CD4-positive, alpha-beta T cell (primary cell): Measurements from ENCODE around the gene MCTP1. TPM values are rescaled to one million over a fixed set of nuclear protein-coding genes. Genes with fewer than 3 reads are reported as not detected.

Experiments
- ATAC-seq: fragments of 200-7000 bp; cut with Tn5 transposase; one replicate; pipeline ENCODE4 v1.10.0; 2022; ENCODE audit warnings: mild to moderate bottlenecking; ENCODE audit not compliant: poor library complexity
- CTCF ChIA-PET: fragments of 350-600 bp; sonication (Branson Sonifier 250); formaldehyde crosslinking; loops from one replicate; lab custom pipeline; 2021; ENCODE audit warnings: antibody characterized with exemption, inconsistent platforms; lab: Charles Lee
- POLR2A ChIA-PET: fragments of 350-600 bp; sonication (Branson Sonifier 250); formaldehyde crosslinking; loops from one replicate; lab custom pipeline; 2021; ENCODE audit warnings: antibody characterized with exemption, inconsistent platforms; lab: Charles Lee
- DNase-seq, 14 experiments: peaks; one replicate each; pipeline ENCODE4 v3.0.0-alpha.2; 2013 to 2020; ENCODE audit warnings: mixed read lengths in 2 of 14
- H3K27ac ChIP-seq, 2 donors: one replicate each; pipeline versions ENCODE4 v1.5.1 to v1.7.0; 2013; ENCODE audit warnings: low read length in 2 of 2, low read depth in 1 of 2, mild to moderate bottlenecking in 1 of 2
- H3K27me3 ChIP-seq, 2 experiments: 1 replicate in 1 of 2; 2 replicates in 1 of 2; pipeline versions ENCODE4 v1.6.1 to v1.7.0; 2013; ENCODE audit warnings: low read length in 2 of 2, control low read depth in 1 of 2, mild to moderate bottlenecking in 1 of 2, moderate library complexity in 1 of 2; ENCODE audit not compliant: insufficient read depth in 2 of 2, control insufficient read depth in 1 of 2
- H3K36me3 ChIP-seq: one replicate; pipeline ENCODE4 v1.6.1; 2013; ENCODE audit warnings: low read length, control low read depth; ENCODE audit not compliant: insufficient read depth
- H3K4me1 ChIP-seq: one replicate; pipeline ENCODE4 v1.6.1; 2013; ENCODE audit warnings: low read length, control low read depth; ENCODE audit not compliant: insufficient read depth
- H3K4me3 ChIP-seq: one replicate; pipeline ENCODE4 v1.5.1; 2013; ENCODE audit warnings: mild to moderate bottlenecking, low read length, moderate library complexity
- H3K9me3 ChIP-seq, 2 experiments: 1 replicate in 1 of 2; 2 replicates in 1 of 2; pipeline versions ENCODE4 v1.6.1 to v1.7.0; 2013; ENCODE audit warnings: low read length in 2 of 2, mild to moderate bottlenecking in 2 of 2, control low read depth in 1 of 2, moderate library complexity in 1 of 2; ENCODE audit not compliant: control insufficient read depth in 1 of 2, insufficient read depth in 1 of 2
- H3K27ac Mint-ChIP-seq: one replicate; pipeline ENCODE4 v1.8.0; 2020; ENCODE audit warnings: mixed read lengths
- H3K27me3 Mint-ChIP-seq: one replicate; pipeline ENCODE4 v1.8.0; 2021; ENCODE audit warnings: mixed read lengths
- H3K36me3 Mint-ChIP-seq: one replicate; pipeline ENCODE4 v1.8.0; 2021; ENCODE audit warnings: low read depth, mixed read lengths
- H3K4me1 Mint-ChIP-seq: one replicate; pipeline ENCODE4 v1.8.0; 2021; ENCODE audit warnings: low read depth, mixed read lengths
- H3K4me3 Mint-ChIP-seq: one replicate; pipeline ENCODE4 v1.8.0; 2020; ENCODE audit warnings: mild to moderate bottlenecking, mixed read lengths
- H3K9me3 Mint-ChIP-seq: one replicate; pipeline ENCODE4 v1.8.0; 2020; ENCODE audit warnings: mixed read lengths
- intact Hi-C, 2 experiments: fragments of 100-400 bp; cut with DNase I in 1 of 2; cut with micrococcal nuclease in 1 of 2; formaldehyde crosslinking; loops; one replicate each; pipeline versions ENCODE4 v1.15.1 to v1.9.0; 2023 to 2025; cut with DNase I, micrococcal nuclease
- total RNA-seq, 174 experiments: library from RNA in 2 of 174; stranded (reverse) in 2 of 174; gene quantifications; one replicate each; pipeline ENCODE4 v1.2.3 and lab custom pipeline; 2021 to 2026
- TF ChIP-seq, protein P1 (sequence below): fragments of 200-600 bp; IDR thresholded peaks from one replicate; pipeline ENCODE4 v1.8.0; 2022; ENCODE audit warnings: antibody characterized with exemption, mild to moderate bottlenecking

The MCTP1 gene
- total RNA-seq, 2 experiments from 2014 or later = 2.1 to 2.7 TPM

DNA sequence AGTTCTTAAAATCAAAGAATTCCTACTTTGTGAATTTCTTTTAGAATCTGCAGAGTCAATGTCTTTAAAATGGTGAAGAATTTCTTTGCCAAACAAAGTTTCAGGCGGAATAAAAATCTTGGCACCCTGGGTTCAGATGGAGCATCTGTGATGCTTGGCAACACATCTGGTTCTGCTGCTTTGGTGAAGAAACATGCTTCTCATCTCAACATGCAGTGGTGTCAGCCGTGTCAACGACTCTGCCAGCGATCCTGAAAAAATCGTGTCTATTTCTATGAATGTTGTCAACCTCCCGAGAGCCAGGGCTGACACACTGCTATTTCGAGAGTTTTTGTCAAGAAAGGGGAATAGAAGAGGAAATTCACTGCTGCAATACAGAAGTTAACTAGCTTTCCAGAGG lies 514.9 kb downstream of the MCTP1 start:
- Mint-ChIP-seq H3K27ac (no peak overlapping the region), H3K4me3 (no peak overlapping the region), H3K9me3 (peaks cover 2% of the 10 kb centered on the region), H3K27me3 (no peaks in the 10 kb centered on the region), H3K36me3 (no peaks in the 10 kb centered on the region), H3K4me1 (no peaks in the 10 kb centered on the region)
- ChIA-PET CTCF (no interaction called here), POLR2A (interaction anchor here (0.6 kb wide), 1 partner anchor 295 kb away, joined by 3 read pairs; no protein-coding TSS in a partner anchor)
- DNase-seq (no peak), ATAC-seq (no peak)
- peaks cover 0 to 8% of the 10 kb centered on the region in 2 experiments for H3K9me3 ChIP-seq
- no peak overlapping the region for H3K27ac ChIP-seq
- no peaks in the 10 kb centered on the region for H3K27me3 ChIP-seq
- TF ChIP-seq, protein P1, sequence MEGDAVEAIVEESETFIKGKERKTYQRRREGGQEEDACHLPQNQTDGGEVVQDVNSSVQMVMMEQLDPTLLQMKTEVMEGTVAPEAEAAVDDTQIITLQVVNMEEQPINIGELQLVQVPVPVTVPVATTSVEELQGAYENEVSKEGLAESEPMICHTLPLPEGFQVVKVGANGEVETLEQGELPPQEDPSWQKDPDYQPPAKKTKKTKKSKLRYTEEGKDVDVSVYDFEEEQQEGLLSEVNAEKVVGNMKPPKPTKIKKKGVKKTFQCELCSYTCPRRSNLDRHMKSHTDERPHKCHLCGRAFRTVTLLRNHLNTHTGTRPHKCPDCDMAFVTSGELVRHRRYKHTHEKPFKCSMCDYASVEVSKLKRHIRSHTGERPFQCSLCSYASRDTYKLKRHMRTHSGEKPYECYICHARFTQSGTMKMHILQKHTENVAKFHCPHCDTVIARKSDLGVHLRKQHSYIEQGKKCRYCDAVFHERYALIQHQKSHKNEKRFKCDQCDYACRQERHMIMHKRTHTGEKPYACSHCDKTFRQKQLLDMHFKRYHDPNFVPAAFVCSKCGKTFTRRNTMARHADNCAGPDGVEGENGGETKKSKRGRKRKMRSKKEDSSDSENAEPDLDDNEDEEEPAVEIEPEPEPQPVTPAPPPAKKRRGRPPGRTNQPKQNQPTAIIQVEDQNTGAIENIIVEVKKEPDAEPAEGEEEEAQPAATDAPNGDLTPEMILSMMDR = no peak
- no peaks in the 10 kb centered on the region for H3K36me3 ChIP-seq
- no peak overlapping the region for H3K4me3 ChIP-seq
- no peaks in the 10 kb centered on the region for H3K4me1 ChIP-seq
- intact Hi-C loops = no loop called here

DNA sequence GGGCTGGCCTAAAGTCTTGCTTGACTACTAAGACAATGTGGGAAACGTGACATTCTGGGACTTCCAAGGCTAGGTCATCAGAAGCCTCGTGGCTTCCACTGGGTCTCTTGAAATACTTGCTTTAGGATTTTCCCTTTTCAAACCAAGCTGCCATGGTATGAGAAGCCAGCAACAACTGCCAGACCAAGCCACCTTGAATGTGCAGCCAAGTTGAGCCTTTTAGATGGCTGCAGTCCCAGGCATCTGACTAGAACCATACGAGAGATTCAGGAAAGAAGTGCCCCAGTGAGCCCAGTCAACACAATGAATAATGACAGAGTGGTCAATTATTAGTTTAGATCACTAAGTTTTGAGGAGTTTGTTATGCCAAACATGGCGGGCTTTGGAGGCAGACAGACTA lies 523.1 kb downstream of the MCTP1 start:
- Mint-ChIP-seq H3K4me1 (no peaks in the 10 kb centered on the region), H3K9me3 (peaks cover 2% of the 10 kb centered on the region), H3K4me3 (no peak overlapping the region), H3K27ac (no peak overlapping the region), H3K36me3 (no peaks in the 10 kb centered on the region), H3K27me3 (no peaks in the 10 kb centered on the region)
- peaks cover 0 to 3% of the 10 kb centered on the region in 2 experiments for H3K9me3 ChIP-seq
- H3K4me3 ChIP-seq = no peak overlapping the region
- no peaks in the 10 kb centered on the region for H3K4me1 ChIP-seq
- TF ChIP-seq, protein P1 = no peak
- no peak for DNase-seq
- POLR2A ChIA-PET = no interaction called here
- CTCF ChIA-PET = no interaction called here
- no peaks in the 10 kb centered on the region for H3K27me3 ChIP-seq
- H3K36me3 ChIP-seq = no peaks in the 10 kb centered on the region
- H3K27ac ChIP-seq = no peak overlapping the region
- intact Hi-C loops = no loop called here
- no peak for ATAC-seq

DNA sequence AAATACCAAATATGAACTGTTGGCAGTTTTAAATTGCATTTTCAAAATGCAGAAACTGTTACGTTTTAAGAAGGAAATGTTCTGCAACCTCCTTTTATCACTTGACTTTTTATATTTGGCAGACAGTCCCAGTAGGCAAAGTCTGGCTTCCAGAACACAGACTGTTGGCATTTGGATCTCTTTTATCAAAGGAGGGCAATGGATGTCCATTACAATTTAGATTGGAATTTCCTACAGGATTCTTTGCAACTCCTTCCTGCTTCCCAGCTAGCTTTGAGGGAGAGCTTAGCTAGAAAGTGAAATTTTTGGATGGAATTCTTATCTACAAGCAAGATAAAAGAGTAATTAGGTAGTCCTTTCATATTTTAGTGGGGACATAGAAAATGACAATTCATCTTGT lies 523.8 kb downstream of the MCTP1 start:
- Histone ChIP-seq H3K36me3 (no peaks in the 10 kb centered on the region), H3K9me3 (peaks cover 0 to 3% of the 10 kb centered on the region in 2 experiments), H3K27me3 (no peaks in the 10 kb centered on the region), H3K4me3 (no peak overlapping the region), H3K4me1 (no peaks in the 10 kb centered on the region), H3K27ac (no peak overlapping the region)
- H3K9me3 Mint-ChIP-seq = peaks cover 2% of the 10 kb centered on the region
- CTCF ChIA-PET = no interaction called here
- no peaks in the 10 kb centered on the region for H3K27me3 Mint-ChIP-seq
- H3K4me1 Mint-ChIP-seq = no peaks in the 10 kb centered on the region
- DNase-seq (no peak), ATAC-seq (no peak)
- H3K36me3 Mint-ChIP-seq = no peaks in the 10 kb centered on the region
- no peak overlapping the region for H3K27ac Mint-ChIP-seq
- intact Hi-C loops = no loop called here
- TF ChIP-seq, protein P1 = no peak
- no peak overlapping the region for H3K4me3 Mint-ChIP-seq
- POLR2A ChIA-PET = no interaction called here
